ENCODE measurements around the gene SNX25. TPM values are rescaled to one million over a fixed set of nuclear protein-coding genes. Genes with fewer than 3 reads are reported as not detected.

The SNX25 gene
- total and polyA plus RNA-seq, 2 of the 13 experiments (the other 11 are each of a cell fraction or from before 2014, with no cell fraction given): 23.4 to 23.5 TPM

DNA sequence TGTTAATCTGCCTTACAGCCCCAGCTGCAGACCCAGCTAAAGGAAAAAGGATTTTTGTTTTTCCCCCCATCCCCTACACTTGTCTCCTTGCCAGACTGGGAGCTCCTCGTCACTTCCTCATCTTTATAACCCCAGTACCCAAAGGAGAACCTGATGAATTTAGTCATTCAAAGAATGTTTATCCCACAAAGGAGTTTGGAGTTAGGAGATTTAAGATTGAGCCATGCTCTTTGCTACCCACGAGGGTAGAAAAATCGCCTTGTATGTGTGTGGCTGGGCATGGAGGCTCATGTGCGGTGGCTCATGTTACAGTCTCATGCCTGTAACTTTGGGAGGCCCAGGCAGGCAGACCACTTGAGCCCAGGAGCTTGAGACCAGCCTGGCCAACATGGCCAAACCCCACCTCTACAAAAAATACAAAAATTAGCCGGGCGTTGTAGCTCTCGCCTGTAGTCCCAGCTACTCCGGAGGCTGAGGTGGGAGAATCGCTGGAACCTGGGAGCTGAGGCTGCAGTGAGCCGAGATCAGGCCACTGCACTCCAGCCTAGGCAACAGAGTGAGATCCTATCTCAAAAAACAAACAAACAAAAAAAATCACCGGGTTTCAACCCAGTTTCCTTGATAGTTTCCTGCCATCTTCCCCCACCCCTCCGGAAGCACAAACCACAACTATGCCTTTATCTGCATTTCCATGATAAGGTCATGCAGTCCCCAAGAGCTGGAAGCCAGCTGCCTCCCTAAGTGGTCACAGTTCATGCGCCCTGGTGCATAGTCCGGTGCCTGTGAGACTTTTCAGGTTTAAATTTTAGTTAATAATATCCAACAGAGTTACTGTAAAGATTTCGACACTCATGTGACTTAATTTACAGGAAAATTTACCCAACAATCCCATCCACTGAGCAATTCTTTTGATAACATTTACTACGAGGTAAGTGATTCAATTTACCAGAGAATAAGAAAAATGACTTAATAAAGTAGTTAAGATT lies 7.1 kb upstream of the SNX25 start (continued):
- TF ChIP-seq, protein P1, sequence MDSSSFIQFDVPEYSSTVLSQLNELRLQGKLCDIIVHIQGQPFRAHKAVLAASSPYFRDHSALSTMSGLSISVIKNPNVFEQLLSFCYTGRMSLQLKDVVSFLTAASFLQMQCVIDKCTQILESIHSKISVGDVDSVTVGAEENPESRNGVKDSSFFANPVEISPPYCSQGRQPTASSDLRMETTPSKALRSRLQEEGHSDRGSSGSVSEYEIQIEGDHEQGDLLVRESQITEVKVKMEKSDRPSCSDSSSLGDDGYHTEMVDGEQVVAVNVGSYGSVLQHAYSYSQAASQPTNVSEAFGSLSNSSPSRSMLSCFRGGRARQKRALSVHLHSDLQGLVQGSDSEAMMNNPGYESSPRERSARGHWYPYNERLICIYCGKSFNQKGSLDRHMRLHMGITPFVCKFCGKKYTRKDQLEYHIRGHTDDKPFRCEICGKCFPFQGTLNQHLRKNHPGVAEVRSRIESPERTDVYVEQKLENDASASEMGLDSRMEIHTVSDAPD (CRISPR knock-in tag; IDR thresholded peaks at IDR 0.05): no peak
- TF ChIP-seq TCF12 (IDR thresholded peaks at IDR 0.05) (no peak), TCF12 (CRISPR knock-in tag; IDR thresholded peaks at IDR 0.05) (0 out of 2 replicates have a peak, but pooled peaks have one; percentile 35), CEBPB (IDR thresholded peaks at IDR 0.05; ENCODE audit: borderline replicate concordance, low read depth, low read length) (peak; percentile 59; the same call in 1 of the 2 replicates), FOXA1 (IDR thresholded peaks at IDR 0.05) (no peak), FOXA1 (CRISPR knock-in tag; IDR thresholded peaks at IDR 0.05) (peak; percentile 37; the same call in 1 of the 2 replicates), ELF3 (CRISPR knock-in tag; IDR thresholded peaks at IDR 0.05) (peak; percentile 94), NR3C1 (CRISPR knock-in tag; IDR thresholded peaks at IDR 0.05) (no peak), ZNF777 (CRISPR knock-in tag; IDR thresholded peaks at IDR 0.05) (no peak), NR2F6 (IDR thresholded peaks at IDR 0.05) (peak; percentile 81), NR2F6 (CRISPR knock-in tag; IDR thresholded peaks at IDR 0.05) (peak; percentile 79), SOX6 (IDR thresholded peaks at IDR 0.05) (no peak), SOX6 (CRISPR knock-in tag; IDR thresholded peaks at IDR 0.05) (peak; percentile 92), ZNF670 (CRISPR knock-in tag; IDR thresholded peaks at IDR 0.05; ENCODE audit: borderline replicate concordance) (no peak), HOXA5 (CRISPR knock-in tag; IDR thresholded peaks at IDR 0.05) (peak; percentile 71; the same call in 1 of the 2 replicates), ZNF180 (CRISPR knock-in tag; IDR thresholded peaks at IDR 0.05; ENCODE audit: borderline replicate concordance, low read depth) (no peak), ETV5 (CRISPR knock-in tag; IDR thresholded peaks at IDR 0.05; ENCODE audit: borderline replicate concordance) (peak; percentile 99), GABPA (IDR thresholded peaks at IDR 0.05; ENCODE audit: low read depth, low read length) (no peak), GABPA (CRISPR knock-in tag; IDR thresholded peaks at IDR 0.05; ENCODE audit: low read depth) (peak; percentile 77), MYC (CRISPR knock-in tag; IDR thresholded peaks at IDR 0.05; ENCODE audit: borderline replicate concordance) (peak; percentile 56; the same call in 1 of the 2 replicates), ZNF614 (CRISPR knock-in tag; IDR thresholded peaks at IDR 0.05; ENCODE audit: borderline replicate concordance) (peak; percentile 35; the same call in 1 of the 2 replicates), HOXD1 (CRISPR knock-in tag; IDR thresholded peaks at IDR 0.05) (0 out of 2 replicates have a peak, but pooled peaks have one; percentile 36), NR2F2 (IDR thresholded peaks at IDR 0.05; ENCODE audit: borderline replicate concordance, low read depth) (peak; percentile 51; the same call in 1 of the 2 replicates)
- TF ChIP-seq, protein P2, sequence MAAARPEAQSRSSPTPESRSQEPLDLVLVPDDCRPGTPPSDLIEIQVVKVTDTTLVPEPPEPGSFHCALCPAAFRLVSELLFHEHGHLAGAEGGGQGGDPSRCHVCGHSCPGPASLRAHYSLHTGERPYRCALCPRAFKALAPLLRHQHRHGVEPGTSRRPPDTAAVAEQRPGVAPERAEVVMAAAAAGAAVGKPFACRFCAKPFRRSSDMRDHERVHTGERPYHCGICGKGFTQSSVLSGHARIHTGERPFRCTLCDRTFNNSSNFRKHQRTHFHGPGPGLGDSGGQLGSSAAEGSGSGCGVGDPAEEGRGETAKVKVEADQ (CRISPR knock-in tag; IDR thresholded peaks at IDR 0.05; ENCODE audit: borderline replicate concordance): 0 out of 2 replicates have a peak, but pooled peaks have one; percentile 45
- TF ChIP-seq, protein P3, sequence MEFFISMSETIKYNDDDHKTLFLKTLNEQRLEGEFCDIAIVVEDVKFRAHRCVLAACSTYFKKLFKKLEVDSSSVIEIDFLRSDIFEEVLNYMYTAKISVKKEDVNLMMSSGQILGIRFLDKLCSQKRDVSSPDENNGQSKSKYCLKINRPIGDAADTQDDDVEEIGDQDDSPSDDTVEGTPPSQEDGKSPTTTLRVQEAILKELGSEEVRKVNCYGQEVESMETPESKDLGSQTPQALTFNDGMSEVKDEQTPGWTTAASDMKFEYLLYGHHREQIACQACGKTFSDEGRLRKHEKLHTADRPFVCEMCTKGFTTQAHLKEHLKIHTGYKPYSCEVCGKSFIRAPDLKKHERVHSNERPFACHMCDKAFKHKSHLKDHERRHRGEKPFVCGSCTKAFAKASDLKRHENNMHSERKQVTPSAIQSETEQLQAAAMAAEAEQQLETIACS (CRISPR knock-in tag; IDR thresholded peaks at IDR 0.05): 0 out of 2 replicates have a peak, but pooled peaks have one; percentile 20
- TF ChIP-seq, protein P4, sequence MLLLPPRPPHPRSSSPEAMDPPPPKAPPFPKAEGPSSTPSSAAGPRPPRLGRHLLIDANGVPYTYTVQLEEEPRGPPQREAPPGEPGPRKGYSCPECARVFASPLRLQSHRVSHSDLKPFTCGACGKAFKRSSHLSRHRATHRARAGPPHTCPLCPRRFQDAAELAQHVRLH (CRISPR knock-in tag; IDR thresholded peaks at IDR 0.05; ENCODE audit: borderline replicate concordance, low read depth): peak; percentile 45; the same call in 1 of the 2 replicates
- TF ChIP-seq, protein P5, sequence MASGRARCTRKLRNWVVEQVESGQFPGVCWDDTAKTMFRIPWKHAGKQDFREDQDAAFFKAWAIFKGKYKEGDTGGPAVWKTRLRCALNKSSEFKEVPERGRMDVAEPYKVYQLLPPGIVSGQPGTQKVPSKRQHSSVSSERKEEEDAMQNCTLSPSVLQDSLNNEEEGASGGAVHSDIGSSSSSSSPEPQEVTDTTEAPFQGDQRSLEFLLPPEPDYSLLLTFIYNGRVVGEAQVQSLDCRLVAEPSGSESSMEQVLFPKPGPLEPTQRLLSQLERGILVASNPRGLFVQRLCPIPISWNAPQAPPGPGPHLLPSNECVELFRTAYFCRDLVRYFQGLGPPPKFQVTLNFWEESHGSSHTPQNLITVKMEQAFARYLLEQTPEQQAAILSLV (CRISPR knock-in tag; IDR thresholded peaks at IDR 0.05; ENCODE audit: borderline replicate concordance): no peak
